ENCODE data around the gene DIAPH3. TPM values are rescaled to one million over a fixed set of nuclear protein-coding genes. Genes with fewer than 3 reads are reported as not detected.

DIAPH3 gene
- total RNA-seq, 1 experiment from 2014 or later, result 24.8 TPM

DNA sequence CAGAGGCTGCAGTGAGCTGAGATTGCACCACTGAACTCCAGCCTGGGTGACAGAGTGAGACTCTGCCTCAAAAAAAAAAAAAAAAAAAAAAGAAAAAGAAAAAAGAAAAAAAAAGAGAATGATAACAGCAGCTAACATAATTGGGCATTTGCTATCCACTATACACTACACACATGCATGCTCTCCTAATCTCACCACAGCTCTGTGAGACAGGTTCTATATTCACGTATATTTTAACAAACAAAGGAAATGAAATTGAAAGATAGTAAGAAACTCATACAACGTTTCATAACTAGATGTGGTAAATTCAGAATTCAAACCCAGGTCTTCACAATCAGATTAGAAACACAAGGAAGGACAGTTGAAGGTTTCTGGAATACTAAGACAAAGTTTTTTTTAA, 265.7 kb downstream of the DIAPH3 start:
- no peak for DNase-seq
- H3K4me3 ChIP-seq, result no peak overlapping the region
- no peaks in the 10 kb centered on the region for H3K27me3 ChIP-seq
- no peaks in the 10 kb centered on the region for H3K9me3 ChIP-seq
- H3K36me3 ChIP-seq, result peaks cover 7% of the 10 kb centered on the region

DNA sequence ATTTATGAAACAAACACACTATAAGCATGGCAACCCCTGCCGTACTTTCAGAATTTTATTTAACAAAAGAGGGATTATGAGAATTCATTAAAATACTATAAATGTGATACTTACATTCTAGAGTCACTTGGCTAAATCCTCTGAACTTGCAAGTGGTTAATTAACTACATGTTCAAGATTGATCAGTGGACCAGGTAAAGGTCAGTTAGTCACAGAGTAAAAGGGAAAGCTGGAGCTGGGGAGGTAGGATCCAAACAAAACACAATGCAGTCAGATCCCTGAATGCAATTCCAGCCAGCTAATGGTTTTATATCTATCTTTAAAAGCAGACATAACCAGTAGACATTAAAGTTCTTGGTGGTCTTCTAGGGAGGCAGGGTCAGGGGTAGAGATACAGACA, 270.5 kb downstream of the DIAPH3 start:
- no peaks in the 10 kb centered on the region; the same call in 1 of the 2 replicates for H3K36me3 ChIP-seq
- no peak for DNase-seq
- no peaks in the 10 kb centered on the region for H3K27me3 ChIP-seq
- no peaks in the 10 kb centered on the region for H3K9me3 ChIP-seq
- no peak overlapping the region for H3K4me3 ChIP-seq

DNA sequence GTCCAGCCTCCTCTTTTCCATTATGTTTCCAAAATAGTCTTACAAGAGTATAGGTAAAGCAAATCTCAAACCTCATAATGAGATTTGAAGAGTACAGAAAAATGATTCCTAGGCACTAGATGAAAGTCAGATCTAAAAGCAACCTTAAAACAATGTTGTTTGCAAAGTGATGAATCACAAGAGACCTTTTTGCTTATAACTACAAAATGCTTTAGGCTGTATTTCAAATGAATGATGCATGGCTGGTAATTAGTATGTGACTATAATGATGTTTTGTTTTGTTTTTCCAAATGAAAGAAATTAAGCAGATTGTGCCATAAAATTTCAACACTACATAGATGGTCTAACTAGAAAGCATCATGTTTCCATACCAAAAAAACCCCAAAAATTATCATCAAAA, 272.7 kb downstream of the DIAPH3 start:
- no peaks in the 10 kb centered on the region for H3K9me3 ChIP-seq
- no peaks in the 10 kb centered on the region for H3K27me3 ChIP-seq
- DNase-seq, result no peak
- no peak overlapping the region for H3K4me3 ChIP-seq
- no peaks in the 10 kb centered on the region; the same call in 1 of the 2 replicates for H3K36me3 ChIP-seq

DNA sequence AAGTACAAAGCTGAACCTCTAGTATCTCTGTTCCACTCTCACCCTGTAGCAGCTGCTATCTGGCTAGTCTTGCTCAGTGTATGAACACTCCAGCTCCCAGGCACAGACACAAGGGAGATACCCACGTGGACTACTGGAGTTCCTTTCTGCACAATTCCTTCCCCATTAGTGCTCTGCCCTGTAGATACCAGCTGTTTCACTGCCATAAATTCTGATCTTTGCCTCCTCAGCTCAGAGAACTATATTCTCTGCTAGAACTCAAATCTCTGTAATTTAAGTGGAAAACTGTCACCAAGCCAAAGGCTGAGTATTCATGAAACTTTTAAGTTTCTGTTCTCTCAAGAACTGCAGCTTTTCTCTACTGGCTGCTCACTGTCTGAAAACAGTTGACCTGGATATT, 273.7 kb downstream of the DIAPH3 start:
- no peak overlapping the region for H3K4me3 ChIP-seq
- H3K9me3 ChIP-seq, result no peaks in the 10 kb centered on the region
- H3K27me3 ChIP-seq, result no peaks in the 10 kb centered on the region
- no peak for DNase-seq
- H3K36me3 ChIP-seq, result no peaks in the 10 kb centered on the region; the same call in 1 of the 2 replicates

DNA sequence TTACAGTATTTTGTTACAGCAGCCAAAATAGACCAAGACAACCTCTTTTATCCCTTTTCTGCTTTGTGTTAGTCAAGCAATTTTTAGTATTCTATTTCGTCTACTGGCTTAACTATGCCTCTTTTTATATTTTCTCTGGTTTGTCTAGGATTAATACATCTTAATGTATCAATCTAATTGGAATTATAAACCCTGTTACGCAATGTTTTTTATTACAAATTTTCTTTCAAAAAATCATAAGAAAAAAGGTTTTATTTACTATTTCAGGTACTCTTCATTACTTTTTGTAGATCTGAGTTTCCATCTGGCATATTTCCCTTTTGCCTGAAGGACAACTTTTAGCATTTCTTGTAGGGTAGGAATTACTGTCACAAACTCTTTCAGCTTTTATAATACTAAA, 275.3 kb downstream of the DIAPH3 start:
- no peaks in the 10 kb centered on the region; the same call in 1 of the 2 replicates for H3K36me3 ChIP-seq
- no peaks in the 10 kb centered on the region for H3K27me3 ChIP-seq
- DNase-seq, result no peak
- no peaks in the 10 kb centered on the region for H3K9me3 ChIP-seq
- no peak overlapping the region for H3K4me3 ChIP-seq

DNA sequence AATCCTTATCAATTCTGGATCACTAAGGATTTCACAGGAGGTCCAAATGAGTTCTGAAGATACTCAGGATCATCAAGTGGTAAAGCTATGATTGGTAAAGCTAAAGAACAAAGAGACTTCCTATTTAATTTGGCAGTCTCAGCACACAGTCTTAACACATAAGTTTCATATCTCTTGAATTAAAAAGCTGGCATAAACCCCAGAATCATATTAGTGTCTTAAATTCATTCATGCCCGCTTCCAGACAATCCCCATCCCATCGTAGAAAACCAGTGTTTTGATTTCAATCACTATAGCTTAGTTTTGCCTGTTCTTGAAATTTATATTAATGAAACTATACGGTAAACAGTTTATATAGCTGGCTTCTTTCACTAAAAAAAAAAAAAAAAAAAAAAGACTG, 278.7 kb downstream of the DIAPH3 start:
- H3K36me3 ChIP-seq, result no peaks in the 10 kb centered on the region; the same call in 1 of the 2 replicates
- no peaks in the 10 kb centered on the region for H3K27me3 ChIP-seq
- H3K4me3 ChIP-seq, result no peak overlapping the region
- no peak for DNase-seq
- H3K9me3 ChIP-seq, result no peaks in the 10 kb centered on the region

DNA sequence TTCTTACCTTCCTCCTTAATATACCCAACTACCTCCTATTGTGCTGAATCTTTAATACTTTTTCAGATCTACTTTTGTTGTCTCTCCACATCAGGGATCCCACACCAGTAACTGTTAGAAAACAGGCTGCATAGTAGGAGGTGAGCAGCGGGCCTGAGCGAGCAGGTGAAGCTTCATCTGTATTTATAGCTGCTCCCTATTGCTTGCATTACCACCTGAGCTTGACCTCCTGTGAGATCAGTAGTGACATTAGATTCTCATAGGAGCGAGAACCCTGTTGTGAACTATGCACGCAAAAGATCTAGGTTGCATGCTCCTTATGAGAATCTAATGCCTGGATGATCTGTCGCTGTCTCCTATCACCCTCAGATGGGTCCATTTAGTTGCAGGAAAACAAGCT, 279.8 kb downstream of the DIAPH3 start:
- Histone ChIP-seq H3K4me3 (no peak overlapping the region), H3K9me3 (no peaks in the 10 kb centered on the region), H3K27me3 (no peaks in the 10 kb centered on the region), H3K36me3 (no peaks in the 10 kb centered on the region; the same call in 1 of the 2 replicates)
- no peak for DNase-seq

DNA sequence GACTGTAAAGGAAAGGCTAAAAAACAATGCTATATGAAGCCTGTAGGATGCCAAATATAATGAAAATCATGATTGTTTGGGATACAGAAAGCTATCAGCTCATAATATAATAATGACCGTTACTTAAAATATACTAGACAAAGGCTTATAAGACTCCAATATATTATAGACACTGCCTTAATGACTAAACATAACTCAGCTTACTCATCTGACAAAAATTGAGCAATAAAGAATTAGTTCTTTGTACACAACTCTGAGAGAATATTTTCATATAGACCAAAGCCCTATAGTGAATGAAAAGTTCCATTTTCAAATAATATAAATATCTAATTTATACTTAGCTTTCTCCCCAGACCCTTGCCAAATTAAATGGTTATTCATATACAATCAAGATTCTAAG, 283.3 kb downstream of the DIAPH3 start:
- DNase-seq, result no peak
- Histone ChIP-seq H3K9me3 (no peaks in the 10 kb centered on the region), H3K4me3 (no peak overlapping the region)

DNA sequence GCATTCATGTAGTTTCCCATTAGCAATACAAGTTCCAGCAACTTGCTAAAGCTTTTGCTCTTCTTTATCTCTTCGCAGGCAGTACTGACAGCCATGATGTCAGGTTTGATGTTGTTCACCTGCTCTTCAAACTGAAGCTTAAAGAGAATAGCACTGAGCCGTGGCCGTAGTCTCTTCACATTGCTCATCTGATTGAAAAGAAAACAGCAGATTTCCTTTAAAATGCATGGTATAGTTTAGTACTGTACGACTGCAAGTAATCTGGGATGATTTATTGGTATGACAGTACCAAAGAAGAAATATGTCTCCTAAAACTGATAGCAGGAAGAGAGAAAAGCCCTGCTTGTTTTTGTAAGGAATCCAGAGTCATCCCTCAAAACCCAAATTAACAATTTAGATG, 284.4 kb downstream of the DIAPH3 start:
- no peaks in the 10 kb centered on the region for H3K9me3 ChIP-seq
- no peaks in the 10 kb centered on the region for H3K27me3 ChIP-seq
- no peak for DNase-seq
- no peak overlapping the region for H3K4me3 ChIP-seq
- peaks cover 9% of the 10 kb centered on the region for H3K36me3 ChIP-seq

More for the DNA sequence above, 283.3 kb downstream of the DIAPH3 start:
- Histone ChIP-seq H3K36me3 (peaks cover 9% of the 10 kb centered on the region), H3K27me3 (no peaks in the 10 kb centered on the region)

DNA sequence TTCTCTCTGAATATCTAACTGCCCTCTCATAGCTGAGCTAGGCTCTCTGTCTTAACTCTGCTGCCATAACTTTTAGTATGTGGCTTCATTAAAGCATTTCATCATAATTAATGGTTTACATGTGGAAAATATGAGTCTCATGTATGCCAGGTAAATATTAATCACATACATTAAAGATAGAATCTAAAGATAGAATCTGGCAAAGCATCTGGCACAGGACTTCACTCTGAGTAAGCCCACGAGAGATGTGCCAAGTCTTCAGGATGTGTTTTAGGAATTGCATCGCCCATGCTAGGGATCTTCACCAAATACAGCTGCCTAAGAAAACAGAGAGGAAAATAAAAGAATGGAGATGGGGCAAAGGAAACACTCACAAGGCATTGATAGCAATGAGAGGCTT, 285.8 kb downstream of the DIAPH3 start:
- Histone ChIP-seq H3K9me3 (no peaks in the 10 kb centered on the region), H3K4me3 (no peak overlapping the region), H3K27me3 (no peaks in the 10 kb centered on the region), H3K36me3 (peaks cover 9% of the 10 kb centered on the region)
- peak; percentile 57 for DNase-seq

DNA sequence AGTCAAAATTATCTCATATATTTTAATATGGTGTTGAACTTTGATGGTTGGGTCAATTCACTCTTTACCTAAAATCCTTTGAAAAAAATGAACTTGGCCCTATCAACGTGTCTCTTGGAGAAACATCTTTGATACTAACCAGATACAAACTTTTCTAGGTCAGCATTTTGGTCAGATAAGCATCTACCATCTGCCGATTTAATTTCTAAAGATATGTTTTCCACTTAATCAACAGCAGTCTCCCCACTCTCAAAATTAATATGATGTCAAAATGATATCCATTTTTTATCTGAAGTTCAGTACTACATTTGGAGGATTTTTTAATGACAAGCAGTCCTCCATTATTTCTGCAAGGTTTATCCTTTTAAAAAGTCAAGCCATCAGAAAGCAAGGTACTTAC, 288.8 kb downstream of the DIAPH3 start:
- DNase-seq, result no peak
- H3K9me3 ChIP-seq, result no peaks in the 10 kb centered on the region
- no peak overlapping the region for H3K4me3 ChIP-seq
- peaks cover 12% of the 10 kb centered on the region for H3K36me3 ChIP-seq
- no peaks in the 10 kb centered on the region for H3K27me3 ChIP-seq

DNA sequence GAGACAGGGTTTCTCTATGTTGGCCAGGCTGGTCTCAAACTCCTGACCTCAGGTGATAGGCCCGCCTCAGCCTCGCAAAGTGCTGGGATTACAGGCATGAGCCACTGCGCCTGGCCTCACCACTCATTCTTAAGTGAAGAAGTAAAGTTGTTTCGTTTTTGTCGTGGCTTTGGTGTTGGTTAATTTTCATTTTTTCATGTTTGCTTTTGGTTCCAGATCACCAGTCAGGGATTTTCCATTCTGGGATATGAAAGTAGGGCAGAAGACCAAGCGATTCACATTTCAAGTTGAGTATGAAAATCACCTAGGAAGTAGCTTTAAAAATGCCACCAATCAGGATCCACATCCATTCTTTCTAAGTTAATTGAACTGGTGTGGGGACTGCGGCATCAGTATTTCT, 289.9 kb downstream of the DIAPH3 start:
- H3K36me3 ChIP-seq, result peaks cover 12% of the 10 kb centered on the region
- no peaks in the 10 kb centered on the region for H3K9me3 ChIP-seq
- no peak for DNase-seq
- H3K27me3 ChIP-seq, result no peaks in the 10 kb centered on the region
- H3K4me3 ChIP-seq, result no peak overlapping the region

DNA sequence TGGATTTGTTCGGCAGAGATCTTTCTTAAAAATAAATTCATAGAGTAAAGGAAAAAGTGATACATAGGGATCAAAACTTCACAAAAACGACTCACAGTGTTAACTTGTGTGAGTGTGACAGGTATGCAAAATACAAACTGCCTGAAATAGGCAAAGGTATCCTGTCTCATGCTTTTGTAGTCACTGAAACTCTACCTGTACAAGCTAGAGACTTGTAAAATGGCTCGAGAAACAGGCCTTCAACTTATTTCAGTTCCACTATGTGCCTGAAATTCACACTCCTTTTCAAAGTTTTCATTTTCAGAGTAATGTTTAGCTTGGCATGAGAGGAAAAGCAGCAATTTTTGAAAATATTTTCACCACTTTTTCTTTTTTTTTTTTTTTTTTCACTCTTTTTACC, 290.4 kb downstream of the DIAPH3 start:
- no peaks in the 10 kb centered on the region for H3K27me3 ChIP-seq
- no peak overlapping the region for H3K4me3 ChIP-seq
- no peaks in the 10 kb centered on the region for H3K9me3 ChIP-seq
- no peak for DNase-seq
- H3K36me3 ChIP-seq, result peaks cover 11% of the 10 kb centered on the region

DNA sequence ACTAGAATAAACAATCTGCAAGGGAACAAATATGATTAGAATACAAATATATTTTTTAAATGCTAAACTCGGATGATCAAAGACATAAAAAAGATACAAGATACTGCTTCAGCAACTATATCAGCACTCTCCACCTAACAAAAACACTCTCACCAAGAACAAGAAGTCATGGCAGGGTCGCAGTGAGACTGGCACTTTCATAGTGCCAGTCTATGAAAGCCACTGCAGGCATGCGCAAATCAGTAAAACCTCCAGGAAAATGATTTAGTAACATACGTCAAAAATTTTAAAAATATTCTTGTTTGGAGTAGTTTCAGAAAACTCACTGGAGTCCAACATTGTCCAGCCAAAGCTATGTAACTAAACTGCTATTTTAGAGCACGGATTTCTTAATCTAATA, 295.9 kb downstream of the DIAPH3 start:
- peaks cover 3% of the 10 kb centered on the region; the same call in 1 of the 2 replicates for H3K36me3 ChIP-seq
- H3K9me3 ChIP-seq, result no peaks in the 10 kb centered on the region
- no peaks in the 10 kb centered on the region for H3K27me3 ChIP-seq
- no peak for DNase-seq
- no peak overlapping the region for H3K4me3 ChIP-seq

DNA sequence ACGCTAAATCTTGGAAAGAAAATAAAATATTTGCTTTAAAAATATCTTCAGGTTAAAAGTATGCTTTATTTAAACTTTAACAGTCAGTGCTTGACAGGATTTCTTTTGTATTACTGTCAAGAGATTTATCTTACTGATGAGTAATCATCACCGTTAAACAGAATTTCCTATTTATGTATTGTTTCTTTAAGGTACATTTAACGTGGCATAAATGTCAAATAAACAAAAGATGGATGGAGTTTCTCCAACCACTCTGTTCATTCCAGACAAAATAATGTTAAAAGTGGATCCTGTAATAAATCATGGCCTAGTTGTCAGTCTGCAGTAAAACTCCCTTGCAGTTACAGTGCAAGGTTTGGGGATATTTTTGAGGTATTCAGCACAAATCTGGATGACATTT, 298.3 kb downstream of the DIAPH3 start:
- peaks cover 7% of the 10 kb centered on the region for H3K36me3 ChIP-seq
- H3K27me3 ChIP-seq, result no peaks in the 10 kb centered on the region
- DNase-seq, result no peak
- H3K4me3 ChIP-seq, result no peak overlapping the region
- no peaks in the 10 kb centered on the region for H3K9me3 ChIP-seq

DNA sequence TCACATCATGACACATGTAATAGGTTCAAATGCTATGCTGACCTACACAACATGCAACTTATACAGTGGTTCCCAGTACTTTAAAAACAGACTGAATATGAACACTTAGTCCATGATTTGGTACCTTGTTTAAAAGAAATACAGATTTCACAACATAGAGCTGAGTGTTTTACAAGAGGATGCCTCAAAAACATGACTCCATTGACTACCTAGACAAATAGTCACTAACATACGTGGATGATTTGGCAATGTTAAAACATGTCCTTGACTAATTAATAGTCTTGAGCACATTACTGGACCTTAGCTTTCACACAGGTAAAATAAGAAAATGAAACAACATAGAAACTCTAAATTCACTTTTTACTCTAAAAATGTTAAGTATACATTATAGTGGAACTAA, 300.1 kb downstream of the DIAPH3 start:
- peaks cover 7% of the 10 kb centered on the region for H3K36me3 ChIP-seq
- no peaks in the 10 kb centered on the region for H3K9me3 ChIP-seq
- no peaks in the 10 kb centered on the region for H3K27me3 ChIP-seq
- DNase-seq, result no peak
- no peak overlapping the region for H3K4me3 ChIP-seq

DNA sequence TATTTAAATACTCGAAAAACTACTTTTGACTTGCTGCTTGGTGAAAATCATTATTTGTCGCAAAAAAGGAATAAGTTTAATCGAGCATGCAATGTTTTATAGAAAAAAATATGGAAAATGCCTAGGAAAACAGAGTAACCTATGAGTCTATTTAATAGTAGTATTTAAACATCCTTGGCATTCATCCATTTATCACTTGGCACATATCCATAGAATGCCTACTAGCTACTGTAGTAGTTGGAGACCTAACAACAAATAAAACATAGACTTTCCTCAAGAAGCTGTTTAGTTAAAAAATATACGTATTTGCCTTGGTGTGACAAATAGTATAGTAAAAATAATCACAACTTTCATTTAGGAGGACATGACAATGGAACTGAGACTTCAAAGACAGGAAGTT, 302.1 kb downstream of the DIAPH3 start:
- no peaks in the 10 kb centered on the region for H3K9me3 ChIP-seq
- H3K36me3 ChIP-seq, result peaks cover 7% of the 10 kb centered on the region
- no peaks in the 10 kb centered on the region for H3K27me3 ChIP-seq
- no peak for DNase-seq
- H3K4me3 ChIP-seq, result no peak overlapping the region

DNA sequence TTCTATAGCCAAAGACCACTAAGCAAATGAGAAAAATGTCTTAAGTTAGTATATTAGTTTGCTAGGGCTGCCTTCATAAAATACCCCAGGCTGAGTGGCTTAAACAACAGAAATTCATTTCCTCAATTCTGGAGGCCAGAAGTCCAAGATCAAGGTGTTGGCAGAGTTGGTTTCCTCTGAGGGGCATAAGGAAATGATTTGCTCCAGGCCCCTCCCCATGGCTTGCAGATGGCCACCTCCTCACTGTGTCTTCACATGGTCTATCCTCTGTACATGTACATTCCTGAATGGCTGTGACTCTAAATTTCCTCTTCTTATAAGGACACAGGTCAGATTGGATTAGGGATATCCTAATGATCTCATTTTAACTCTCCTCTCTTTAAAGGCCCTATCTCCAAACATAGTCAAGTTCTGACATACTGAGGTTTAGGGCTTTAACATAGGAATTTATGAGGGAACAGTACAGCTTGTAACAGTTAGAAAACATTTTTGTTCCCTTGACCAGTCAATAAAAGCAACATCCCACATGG, 307.4 kb downstream of the DIAPH3 start:
- Histone ChIP-seq H3K9me3 (no peaks in the 10 kb centered on the region), H3K27me3 (no peaks in the 10 kb centered on the region), H3K4me3 (no peak overlapping the region), H3K36me3 (peaks cover 12% of the 10 kb centered on the region)
- no peak for DNase-seq

Data from MG63 (cell line).